K562 (cell line): Measurements from ENCODE around the gene CCDC28B. TPM values are rescaled to one million over a fixed set of nuclear protein-coding genes. Genes with fewer than 3 reads are reported as not detected.

Source experiments
- ETV5 ChIP-seq: sonication (generic); formaldehyde crosslinking; IDR thresholded peaks from 2 replicates; pipeline ENCODE4 v1.4.0; 2020; ENCODE audit warnings: low read depth, mild to moderate bottlenecking, missing genetic modification reagents
- ETV6 ChIP-seq, 3 experiments: fragments of 150-350 bp in 1 of 3; sonication (generic) in 1 of 3; formaldehyde crosslinking in 1 of 3; IDR thresholded peaks; 2 replicates each; pipeline versions ENCODE4 v1.6.1 to v1.8.0; 2014 to 2022; ENCODE audit warnings: borderline replicate concordance in 2 of 3, low read depth in 2 of 3, antibody characterized with exemption in 1 of 3, low read length in 1 of 3, mild to moderate bottlenecking in 1 of 3, missing genetic modification reagents in 1 of 3
- MTA3 ChIP-seq: fragments of 450-650 bp; formaldehyde crosslinking; IDR thresholded peaks from 2 replicates; pipeline ENCODE4 v1.6.1; 2017; ENCODE audit warnings: mild to moderate bottlenecking, borderline replicate concordance
- MTF1 ChIP-seq: fragments of 250-450 bp; sonication (Bioruptor Pico); IDR thresholded peaks from 2 replicates; pipeline ENCODE4 v1.9.0; 2021; ENCODE audit warnings: moderate library complexity, mild to moderate bottlenecking, inconsistent platforms, borderline replicate concordance
- NFATC3 ChIP-seq: fragments of 450-650 bp; IDR thresholded peaks from 2 replicates; pipeline ENCODE4 v1.6.1; 2017; ENCODE audit warnings: mild to moderate bottlenecking
- NRF1 ChIP-seq, 2 experiments: fragments of 450-650 bp; IDR thresholded peaks in 1 of 2; conservative IDR thresholded peaks in 1 of 2; 2 replicates each; pipeline ENCODE4 v1.6.1; 2014; ENCODE audit warnings: mild to moderate bottlenecking in 2 of 2
- RBFOX2 ChIP-seq: fragments of 200-400 bp; formaldehyde crosslinking; IDR thresholded peaks from 2 replicates; pipeline ENCODE4 v1.6.1; 2017; ENCODE audit warnings: low read depth, mild to moderate bottlenecking, low read length, moderate library complexity
- SIN3B ChIP-seq: fragments of 450-650 bp; IDR thresholded peaks from 2 replicates; pipeline ENCODE4 v1.6.1; 2017; ENCODE audit warnings: low read depth, mild to moderate bottlenecking, moderate library complexity
- SMARCB1 ChIP-seq: IDR thresholded peaks from 2 replicates; pipeline ENCODE4 v1.6.1; 2011; ENCODE audit warnings: improper control_type of control experiment, low read depth; ENCODE audit not compliant: insufficient read length
- ZNF12 ChIP-seq: sonication (generic); formaldehyde crosslinking; IDR thresholded peaks from 2 replicates; pipeline ENCODE4 v1.4.0; 2020; ENCODE audit warnings: mild to moderate bottlenecking, missing genetic modification reagents
- ZNF282 ChIP-seq: sonication (generic); formaldehyde crosslinking; IDR thresholded peaks from 2 replicates; pipeline ENCODE4 v1.8.1; 2023; ENCODE audit warnings: missing genetic modification reagents
- polyA plus RNA-seq, 8 experiments: library from polyadenylated mRNA; depleted of rRNA in 4 of 8; stranded (reverse) in 5 of 8; unstranded in 3 of 8; fragments of >200 nt; fragmentation: Nextera tagmentation in 2 of 8; fragmentation: Illumina TruSeq in 1 of 8; extraction: Ambion mirVana in 2 of 8; extraction: Trizol in 1 of 8; gene quantifications; 2 replicates each; pipeline versions ENCODE4 v1.2.1 to v1.2.3, GENCODE V29; 2011 to 2014; ENCODE audit warnings: inconsistent platforms in 1 of 8, missing spikeins in 1 of 8
- total RNA-seq, 7 experiments: library from RNA; depleted of rRNA in 6 of 7; stranded (reverse); fragments of >200 nt in 6 of 7; fragmentation: Illumina TruSeq in 2 of 7; extraction: Trizol in 2 of 7; gene quantifications; 2 replicates each; pipeline versions ENCODE4 v1.2.1 to v1.2.3, GENCODE V29; 2011 to 2021; ENCODE audit warnings: low replicate concordance in 1 of 7
- TF ChIP-seq, protein P1 (sequence below): sonication (generic); formaldehyde crosslinking; IDR thresholded peaks from 2 replicates; pipeline ENCODE4 v1.8.0; 2022; ENCODE audit warnings: missing genetic modification reagents, mild to moderate bottlenecking, moderate library complexity, borderline replicate concordance
- TF ChIP-seq, protein P2 (sequence below): sonication (generic); formaldehyde crosslinking; IDR thresholded peaks from 2 replicates; pipeline ENCODE4 v1.5.0; 2020; ENCODE audit warnings: missing genetic modification reagents
- TF ChIP-seq, protein P3 (sequence below): sonication (generic); formaldehyde crosslinking; IDR thresholded peaks from 2 replicates; pipeline ENCODE4 v1.8.1; 2023; ENCODE audit warnings: mild to moderate bottlenecking, missing genetic modification reagents
- TF ChIP-seq, protein P4 (sequence below): sonication (generic); formaldehyde crosslinking; IDR thresholded peaks from 2 replicates; pipeline ENCODE4 v1.8.0; 2023; ENCODE audit warnings: missing genetic modification reagents, mild to moderate bottlenecking, borderline replicate concordance
- TF ChIP-seq, protein P5 (sequence below): fragments of 250-450 bp; sonication (Bioruptor Pico); IDR thresholded peaks from 2 replicates; pipeline ENCODE4 v1.6.1; 2021; ENCODE audit warnings: mild to moderate bottlenecking

CCDC28B gene
- total and polyA plus RNA-seq, 9 of the 15 experiments (the other 6 are each of a cell fraction or from before 2014, with no cell fraction given), result 5.7 to 54.5 (median 31.7) TPM

DNA sequence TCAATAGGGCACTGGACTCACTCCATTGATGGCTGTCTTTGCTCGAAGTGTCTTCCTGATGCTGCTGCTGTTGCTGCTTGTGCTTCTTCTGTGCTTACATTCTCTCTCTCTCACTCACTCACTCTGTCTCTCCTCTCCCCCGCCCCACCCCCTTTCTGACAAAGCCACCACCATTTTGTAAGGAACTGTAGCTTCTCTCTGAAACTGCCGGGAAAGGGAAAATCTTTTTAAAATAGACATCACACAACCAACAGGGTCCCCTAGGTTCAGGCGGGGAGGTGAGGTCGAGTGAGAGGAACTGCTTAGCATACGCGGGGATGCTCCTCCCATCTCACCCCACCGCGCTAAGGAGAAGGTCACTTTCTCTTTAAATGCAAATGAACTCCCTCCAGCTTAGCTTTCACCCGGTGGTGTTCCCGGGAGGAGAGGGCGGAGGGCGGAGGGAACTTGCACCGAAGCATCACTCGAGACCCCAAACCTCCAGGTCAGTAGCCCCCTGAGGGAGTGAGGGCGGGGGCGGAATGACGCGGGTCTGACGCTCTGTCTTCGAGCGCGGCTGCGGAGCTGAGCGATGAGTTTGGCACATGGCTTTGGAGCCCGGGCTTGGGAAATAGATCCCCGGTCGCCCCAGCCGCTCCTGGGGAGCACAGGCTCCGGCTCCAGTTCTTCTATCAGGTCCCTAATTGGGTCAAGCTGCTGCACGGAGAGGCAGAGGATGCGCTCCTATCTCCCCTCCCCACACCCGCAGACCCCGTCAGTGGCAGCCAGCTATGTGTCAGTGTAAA, at the start of gene CCDC28B (continued):
- TF ChIP-seq, protein P1, sequence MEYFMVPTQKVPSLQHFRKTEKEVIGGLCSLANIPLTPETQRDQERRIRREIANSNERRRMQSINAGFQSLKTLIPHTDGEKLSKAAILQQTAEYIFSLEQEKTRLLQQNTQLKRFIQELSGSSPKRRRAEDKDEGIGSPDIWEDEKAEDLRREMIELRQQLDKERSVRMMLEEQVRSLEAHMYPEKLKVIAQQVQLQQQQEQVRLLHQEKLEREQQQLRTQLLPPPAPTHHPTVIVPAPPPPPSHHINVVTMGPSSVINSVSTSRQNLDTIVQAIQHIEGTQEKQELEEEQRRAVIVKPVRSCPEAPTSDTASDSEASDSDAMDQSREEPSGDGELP (CRISPR knock-in tag), result peak; percentile 57; the same call in 1 of the 2 replicates
- TF ChIP-seq SIN3B, result no peak
- TF ChIP-seq ETV6 (IDR thresholded peaks at IDR 0.05; ENCODE audit: borderline replicate concordance in 1 of 2, low read depth in 2 of 2, low read length in 1 of 2), result no peak
- no peak for TF ChIP-seq ETV6 (CRISPR knock-in tag; IDR thresholded peaks at IDR 0.05; ENCODE audit: borderline replicate concordance)
- TF ChIP-seq NFATC3, result no peak
- no peak; the same call in 1 of the 2 replicates for TF ChIP-seq ETV5 (CRISPR knock-in tag)
- no peak for TF ChIP-seq MTF1 (CRISPR knock-in tag)
- TF ChIP-seq RBFOX2, result peak; percentile 61
- TF ChIP-seq, protein P2, sequence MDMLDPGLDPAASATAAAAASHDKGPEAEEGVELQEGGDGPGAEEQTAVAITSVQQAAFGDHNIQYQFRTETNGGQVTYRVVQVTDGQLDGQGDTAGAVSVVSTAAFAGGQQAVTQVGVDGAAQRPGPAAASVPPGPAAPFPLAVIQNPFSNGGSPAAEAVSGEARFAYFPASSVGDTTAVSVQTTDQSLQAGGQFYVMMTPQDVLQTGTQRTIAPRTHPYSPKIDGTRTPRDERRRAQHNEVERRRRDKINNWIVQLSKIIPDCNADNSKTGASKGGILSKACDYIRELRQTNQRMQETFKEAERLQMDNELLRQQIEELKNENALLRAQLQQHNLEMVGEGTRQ (CRISPR knock-in tag), result no peak
- no peak for TF ChIP-seq NRF1 (conservative IDR thresholded peaks at IDR 0.05 in 1 of 2, IDR thresholded peaks at IDR 0.05 in 1 of 2)
- 0 out of 2 replicates have a peak, but pooled peaks have one; percentile 34 for TF ChIP-seq MTA3
- no peak for TF ChIP-seq SMARCB1
- TF ChIP-seq ZNF12, result no peak
- TF ChIP-seq, protein P3, sequence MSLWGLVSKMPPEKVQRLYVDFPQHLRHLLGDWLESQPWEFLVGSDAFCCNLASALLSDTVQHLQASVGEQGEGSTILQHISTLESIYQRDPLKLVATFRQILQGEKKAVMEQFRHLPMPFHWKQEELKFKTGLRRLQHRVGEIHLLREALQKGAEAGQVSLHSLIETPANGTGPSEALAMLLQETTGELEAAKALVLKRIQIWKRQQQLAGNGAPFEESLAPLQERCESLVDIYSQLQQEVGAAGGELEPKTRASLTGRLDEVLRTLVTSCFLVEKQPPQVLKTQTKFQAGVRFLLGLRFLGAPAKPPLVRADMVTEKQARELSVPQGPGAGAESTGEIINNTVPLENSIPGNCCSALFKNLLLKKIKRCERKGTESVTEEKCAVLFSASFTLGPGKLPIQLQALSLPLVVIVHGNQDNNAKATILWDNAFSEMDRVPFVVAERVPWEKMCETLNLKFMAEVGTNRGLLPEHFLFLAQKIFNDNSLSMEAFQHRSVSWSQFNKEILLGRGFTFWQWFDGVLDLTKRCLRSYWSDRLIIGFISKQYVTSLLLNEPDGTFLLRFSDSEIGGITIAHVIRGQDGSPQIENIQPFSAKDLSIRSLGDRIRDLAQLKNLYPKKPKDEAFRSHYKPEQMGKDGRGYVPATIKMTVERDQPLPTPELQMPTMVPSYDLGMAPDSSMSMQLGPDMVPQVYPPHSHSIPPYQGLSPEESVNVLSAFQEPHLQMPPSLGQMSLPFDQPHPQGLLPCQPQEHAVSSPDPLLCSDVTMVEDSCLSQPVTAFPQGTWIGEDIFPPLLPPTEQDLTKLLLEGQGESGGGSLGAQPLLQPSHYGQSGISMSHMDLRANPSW (CRISPR knock-in tag), result no peak
- TF ChIP-seq, protein P4, sequence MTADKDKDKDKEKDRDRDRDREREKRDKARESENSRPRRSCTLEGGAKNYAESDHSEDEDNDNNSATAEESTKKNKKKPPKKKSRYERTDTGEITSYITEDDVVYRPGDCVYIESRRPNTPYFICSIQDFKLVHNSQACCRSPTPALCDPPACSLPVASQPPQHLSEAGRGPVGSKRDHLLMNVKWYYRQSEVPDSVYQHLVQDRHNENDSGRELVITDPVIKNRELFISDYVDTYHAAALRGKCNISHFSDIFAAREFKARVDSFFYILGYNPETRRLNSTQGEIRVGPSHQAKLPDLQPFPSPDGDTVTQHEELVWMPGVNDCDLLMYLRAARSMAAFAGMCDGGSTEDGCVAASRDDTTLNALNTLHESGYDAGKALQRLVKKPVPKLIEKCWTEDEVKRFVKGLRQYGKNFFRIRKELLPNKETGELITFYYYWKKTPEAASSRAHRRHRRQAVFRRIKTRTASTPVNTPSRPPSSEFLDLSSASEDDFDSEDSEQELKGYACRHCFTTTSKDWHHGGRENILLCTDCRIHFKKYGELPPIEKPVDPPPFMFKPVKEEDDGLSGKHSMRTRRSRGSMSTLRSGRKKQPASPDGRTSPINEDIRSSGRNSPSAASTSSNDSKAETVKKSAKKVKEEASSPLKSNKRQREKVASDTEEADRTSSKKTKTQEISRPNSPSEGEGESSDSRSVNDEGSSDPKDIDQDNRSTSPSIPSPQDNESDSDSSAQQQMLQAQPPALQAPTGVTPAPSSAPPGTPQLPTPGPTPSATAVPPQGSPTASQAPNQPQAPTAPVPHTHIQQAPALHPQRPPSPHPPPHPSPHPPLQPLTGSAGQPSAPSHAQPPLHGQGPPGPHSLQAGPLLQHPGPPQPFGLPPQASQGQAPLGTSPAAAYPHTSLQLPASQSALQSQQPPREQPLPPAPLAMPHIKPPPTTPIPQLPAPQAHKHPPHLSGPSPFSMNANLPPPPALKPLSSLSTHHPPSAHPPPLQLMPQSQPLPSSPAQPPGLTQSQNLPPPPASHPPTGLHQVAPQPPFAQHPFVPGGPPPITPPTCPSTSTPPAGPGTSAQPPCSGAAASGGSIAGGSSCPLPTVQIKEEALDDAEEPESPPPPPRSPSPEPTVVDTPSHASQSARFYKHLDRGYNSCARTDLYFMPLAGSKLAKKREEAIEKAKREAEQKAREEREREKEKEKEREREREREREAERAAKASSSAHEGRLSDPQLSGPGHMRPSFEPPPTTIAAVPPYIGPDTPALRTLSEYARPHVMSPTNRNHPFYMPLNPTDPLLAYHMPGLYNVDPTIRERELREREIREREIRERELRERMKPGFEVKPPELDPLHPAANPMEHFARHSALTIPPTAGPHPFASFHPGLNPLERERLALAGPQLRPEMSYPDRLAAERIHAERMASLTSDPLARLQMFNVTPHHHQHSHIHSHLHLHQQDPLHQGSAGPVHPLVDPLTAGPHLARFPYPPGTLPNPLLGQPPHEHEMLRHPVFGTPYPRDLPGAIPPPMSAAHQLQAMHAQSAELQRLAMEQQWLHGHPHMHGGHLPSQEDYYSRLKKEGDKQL (CRISPR knock-in tag), result no peak
- no peak for TF ChIP-seq ZNF282 (CRISPR knock-in tag)
- TF ChIP-seq, protein P5, sequence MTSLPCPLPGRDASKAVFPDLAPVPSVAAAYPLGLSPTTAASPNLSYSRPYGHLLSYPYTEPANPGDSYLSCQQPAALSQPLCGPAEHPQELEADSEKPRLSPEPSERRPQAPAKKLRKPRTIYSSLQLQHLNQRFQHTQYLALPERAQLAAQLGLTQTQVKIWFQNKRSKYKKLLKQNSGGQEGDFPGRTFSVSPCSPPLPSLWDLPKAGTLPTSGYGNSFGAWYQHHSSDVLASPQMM (CRISPR knock-in tag), result no peak
